ENCODE measurements around the gene SYNE3. TPM values are rescaled to one million over a fixed set of nuclear protein-coding genes. Genes with fewer than 3 reads are reported as not detected.

Gene SYNE3
- total and polyA plus RNA-seq, 9 of the 15 experiments (the other 6 are each of a cell fraction or from before 2014, with no cell fraction given) = 0.04 to 3.1 (median 0.55) TPM

- TF ChIP-seq ZBTB11 (CRISPR knock-in tag; IDR thresholded peaks at IDR 0.05) (0 out of 6 replicates have a peak, but pooled peaks of 1 of the 3 experiments have one; percentile 35), ARID1B (IDR thresholded peaks at IDR 0.05) (peak; percentile 68), EWSR1 (IDR thresholded peaks at IDR 0.05; ENCODE audit: borderline replicate concordance, low read depth, partially characterized antibody) (no peak), CBFA2T3 (IDR thresholded peaks at IDR 0.05) (peak; percentile 40; the same call in 1 of the 2 replicates), ZNF175 (CRISPR knock-in tag; IDR thresholded peaks at IDR 0.05; ENCODE audit: low read depth) (peak; percentile 68; the same call in 1 of the 2 replicates), FOXJ2 (tag; IDR thresholded peaks at IDR 0.05) (no peak), USF1 (CRISPR knock-in tag; IDR thresholded peaks at IDR 0.05) (0 out of 2 replicates have a peak, but pooled peaks have one; percentile 28), EP300 (IDR thresholded peaks at IDR 0.05; ENCODE audit: low read length) (peak; percentile 52; the same call in 1 of the 2 replicates), NR2C2 (CRISPR knock-in tag; IDR thresholded peaks at IDR 0.05) (no peak), NR2C2 (tag; IDR thresholded peaks at IDR 0.05) (peak; percentile 17; the same call in 1 of the 2 replicates), JUN (IDR thresholded peaks at IDR 0.05; ENCODE audit: borderline replicate concordance, low read depth, low read length) (peak; percentile 57; the same call in 1 of the 2 replicates), JUN (CRISPR knock-in tag; IDR thresholded peaks at IDR 0.05; ENCODE audit: borderline replicate concordance) (no peak), MAX (CRISPR knock-in tag; IDR thresholded peaks at IDR 0.05) (peak; percentile 82), SMARCA4 (IDR thresholded peaks at IDR 0.05) (peak; percentile 56; the same call in 1 of the 2 replicates), HMBOX1 (IDR thresholded peaks at IDR 0.05) (peak; percentile 73), JUND (IDR thresholded peaks at IDR 0.05; ENCODE audit: borderline replicate concordance, low read depth, low read length) (peak; percentile 76), JUND (tag; IDR thresholded peaks at IDR 0.05; ENCODE audit: borderline replicate concordance, low read depth, low read length) (peak; percentile 52; the same call in 1 of the 3 replicates), FOSL1 (tag; conservative IDR thresholded peaks at IDR 0.05) (peak; percentile 80), GABPA (tag; conservative IDR thresholded peaks at IDR 0.05; ENCODE audit: low read depth) (peak; percentile 57), ZNF639 (CRISPR knock-in tag; conservative IDR thresholded peaks at IDR 0.05 in 1 of 2, IDR thresholded peaks at IDR 0.05 in 1 of 2) (no peak)
Observed at GRCh38 chr14:95507174-95507573, 9.3 kb downstream of the SYNE3 start (continued).
